K562 (cell line): ENCODE data around the gene TJP2. TPM values are rescaled to one million over a fixed set of nuclear protein-coding genes. Genes with fewer than 3 reads are reported as not detected.

Source experiments
- ATAC-seq: fragments of 200-7000 bp; cut with Tn5 transposase; 3 replicates; pipeline ENCODE4 v1.9.1; 2020; ENCODE audit warnings: moderate library complexity
- BruUV-seq: library from RNA; stranded (reverse); fragments of 400-500 nt; replicated peaks from 2 replicates; lab custom pipeline; 2021; lab: Mats Ljungman, UMichigan
- CTCF ChIA-PET: fragments of 300-600 bp; formaldehyde crosslinking; extraction: SDS; loops from one replicate; lab custom pipeline; 2021; ENCODE audit warnings: low intra/inter-chr PET ratio; lab: Yijun Ruan, JAX
- POLR2A ChIA-PET: fragments of 300-600, 350-650 bp; sonication (Branson Sonifier 250); formaldehyde crosslinking; extraction: SDS; loops from one replicate; lab custom pipeline; 2021; ENCODE audit warnings: antibody characterized with exemption, inconsistent platforms; lab: Yijun Ruan, JAX
- DNase-seq, 4 experiments: peaks; one replicate each; pipeline versions ENCODE4 v3.0.0 to v3.0.0-alpha.2; 2011 to 2018; ENCODE audit warnings: low spot score in 3 of 4, mixed read lengths in 3 of 4; ENCODE audit errors: extremely low read depth in 1 of 4
- FAIRE-seq: peaks from 2 replicates; lab custom pipeline; 2011; peaks lifted over from hg19 to GRCh38; lab: Jason Lieb, UNC
- H2AFZ ChIP-seq: 2 replicates; pipeline ENCODE4 v1.6.0; 2011; ENCODE audit warnings: low read depth, low read length, control low read depth, inconsistent platforms
- H3K27ac ChIP-seq: fragments of 200-600 bp; 3 replicates; pipeline ENCODE4 v1.8.0; 2011; ENCODE audit warnings: low read depth, mild to moderate bottlenecking, control low read depth, inconsistent platforms, low read length, moderate library complexity, mixed read lengths; ENCODE audit errors: extremely low read depth
- H3K27me3 ChIP-seq, 2 experiments: fragments of 300-600 bp in 1 of 2; 2 replicates in 1 of 2; 3 replicates in 1 of 2; pipeline versions ENCODE4 v1.6.0 to v1.8.0; 2011; ENCODE audit warnings: inconsistent platforms in 2 of 2, low read length in 2 of 2, mild to moderate bottlenecking in 1 of 2, mixed read lengths in 1 of 2, moderate library complexity in 1 of 2; ENCODE audit not compliant: control insufficient read depth in 2 of 2, insufficient read depth in 2 of 2
- H3K36me3 ChIP-seq: fragments of 300-600 bp; 3 replicates; pipeline ENCODE4 v1.8.0; 2011; ENCODE audit warnings: mild to moderate bottlenecking, low read length, inconsistent platforms; ENCODE audit not compliant: control insufficient read depth, insufficient read depth
- H3K4me1 ChIP-seq, 2 experiments: fragments of 200-600 bp in 1 of 2; replicated peaks in 1 of 2; 2 replicates in 1 of 2; 3 replicates in 1 of 2; pipeline versions ENCODE4 v1.5.1 to v1.8.0; 2011; ENCODE audit warnings: inconsistent platforms in 2 of 2, low read length in 2 of 2, mild to moderate bottlenecking in 1 of 2, mixed read lengths in 1 of 2, moderate library complexity in 1 of 2; ENCODE audit not compliant: control insufficient read depth in 2 of 2, insufficient read depth in 2 of 2
- H3K4me2 ChIP-seq: 2 replicates; pipeline ENCODE4 v1.6.1; 2011; ENCODE audit warnings: low read length, control low read depth, inconsistent platforms, mixed read lengths; ENCODE audit not compliant: insufficient read depth
- H3K4me3 ChIP-seq: fragments of 200-600 bp; sonication (generic), shearing (Covaris generic); 2 replicates; pipeline ENCODE4 v1.5.1; 2016; ENCODE audit warnings: control low read depth, inconsistent platforms
- H3K79me2 ChIP-seq: fragments of 200-600 bp; 3 replicates; pipeline ENCODE4 v1.8.0; 2011; ENCODE audit warnings: low read length, inconsistent platforms; ENCODE audit not compliant: control insufficient read depth, insufficient read depth
- H3K9ac ChIP-seq, 2 experiments: 2 replicates each; pipeline versions ENCODE4 v1.6.0 to v1.6.1; 2011; ENCODE audit warnings: low read depth in 2 of 2, low read length in 2 of 2, control low read depth in 1 of 2, inconsistent platforms in 1 of 2, mild to moderate bottlenecking in 1 of 2, mixed read lengths in 1 of 2; ENCODE audit not compliant: insufficient read depth in 1 of 2
- H3K9me1 ChIP-seq: one replicate; pipeline ENCODE4 v1.6.0; 2011; ENCODE audit warnings: inconsistent platforms, mild to moderate bottlenecking, low read length, moderate library complexity; ENCODE audit not compliant: control insufficient read depth, insufficient read depth
- H3K9me3 ChIP-seq: replicated peaks from 2 replicates; pipeline ENCODE4 v1.5.1; 2011; ENCODE audit warnings: low read depth, low read length, inconsistent platforms; ENCODE audit not compliant: control insufficient read depth, insufficient read depth
- H4K20me1 ChIP-seq: replicated peaks from 2 replicates; pipeline ENCODE4 v1.6.1; 2011; ENCODE audit warnings: low read length, inconsistent platforms, mixed read lengths; ENCODE audit not compliant: control insufficient read depth, insufficient read depth
- ETV5 ChIP-seq: sonication (generic); formaldehyde crosslinking; IDR thresholded peaks from 2 replicates; pipeline ENCODE4 v1.4.0; 2020; ENCODE audit warnings: low read depth, mild to moderate bottlenecking, missing genetic modification reagents
- PTBP1 ChIP-seq: fragments of 200-400 bp; formaldehyde crosslinking; IDR thresholded peaks from 2 replicates; pipeline ENCODE4 v1.6.1; 2017; ENCODE audit warnings: low read depth, low read length
- XRCC3 ChIP-seq: fragments of 450-650 bp; IDR thresholded peaks from 2 replicates; pipeline ENCODE4 v1.6.1; 2017; ENCODE audit warnings: mild to moderate bottlenecking, moderate library complexity
- ZBTB1 ChIP-seq: sonication (generic); formaldehyde crosslinking; IDR thresholded peaks from 2 replicates; pipeline ENCODE4 v1.8.1; 2023; ENCODE audit warnings: missing genetic modification reagents, low read depth, mild to moderate bottlenecking, borderline replicate concordance
- ZNF717 ChIP-seq: fragments of 250-450 bp; sonication (Bioruptor Pico); IDR thresholded peaks from 2 replicates; pipeline ENCODE4 v1.5.0; 2021
- ZNF780A ChIP-seq: fragments of 250-450 bp; sonication (Bioruptor Pico); IDR thresholded peaks from 2 replicates; pipeline ENCODE4 v1.5.0; 2021; ENCODE audit warnings: mild to moderate bottlenecking
- WGBS: fragments of 100-300 bp; shearing (Covaris generic); methylation state at CpG from one replicate; pipeline ENCODE4 v1.1.6; 2016; ENCODE audit warnings: low coverage, mixed read lengths; ENCODE audit not compliant: insufficient coverage; ENCODE audit errors: missing lambda C conversion rate; 5-methylcytosine and 5-hydroxymethylcytosine counted together
- in situ Hi-C: fragments of 300-500 bp; cut with MboI; formaldehyde crosslinking; loops from 4 replicates; pipeline ENCODE4 v1.15.0; 2018; ENCODE audit warnings: inconsistent platforms, mixed read lengths
- intact Hi-C: fragments of 100-400 bp; cut with micrococcal nuclease; formaldehyde crosslinking; loops from 2 replicates; pipeline ENCODE4 v1.14.2; 2022
- polyA plus RNA-seq, 8 experiments: library from polyadenylated mRNA; depleted of rRNA in 4 of 8; stranded (reverse) in 5 of 8; unstranded in 3 of 8; fragments of >200 nt; fragmentation: Nextera tagmentation in 2 of 8; fragmentation: Illumina TruSeq in 1 of 8; extraction: Ambion mirVana in 2 of 8; extraction: Trizol in 1 of 8; gene quantifications; 2 replicates each; pipeline versions ENCODE4 v1.2.1 to v1.2.3, GENCODE V29; 2011 to 2014; ENCODE audit warnings: inconsistent platforms in 1 of 8, missing spikeins in 1 of 8
- total RNA-seq, 7 experiments: library from RNA; depleted of rRNA in 6 of 7; stranded (reverse); fragments of >200 nt in 6 of 7; fragmentation: Illumina TruSeq in 2 of 7; extraction: Trizol in 2 of 7; gene quantifications; 2 replicates each; pipeline versions ENCODE4 v1.2.1 to v1.2.3, GENCODE V29; 2011 to 2021; ENCODE audit warnings: low replicate concordance in 1 of 7
- TF ChIP-seq, protein P1 (sequence below): fragments of 200-600 bp; sonication (generic); IDR thresholded peaks from one replicate; pipeline ENCODE4 v1.6.1; 2012; ENCODE audit warnings: mild to moderate bottlenecking, low read depth, low read length, inconsistent platforms
- TF ChIP-seq, protein P2 (sequence below): fragments of 150-350 bp; conservative IDR thresholded peaks from 2 replicates; pipeline ENCODE4 v1.6.1; 2014; ENCODE audit warnings: low read length

The TJP2 gene
- total and polyA plus RNA-seq, 9 of the 15 experiments (the other 6 are each of a cell fraction or from before 2014, with no cell fraction given) = 4.0 to 24.1 (median 16.8) TPM

GRCh38 chr9:69279084-69279731 lies 105.1 kb downstream of the TJP2 start:
- no peak for FAIRE-seq
- no peak for TF ChIP-seq ETV5 (CRISPR knock-in tag)
- no peak for TF ChIP-seq ZBTB1
- TF ChIP-seq, protein P1, sequence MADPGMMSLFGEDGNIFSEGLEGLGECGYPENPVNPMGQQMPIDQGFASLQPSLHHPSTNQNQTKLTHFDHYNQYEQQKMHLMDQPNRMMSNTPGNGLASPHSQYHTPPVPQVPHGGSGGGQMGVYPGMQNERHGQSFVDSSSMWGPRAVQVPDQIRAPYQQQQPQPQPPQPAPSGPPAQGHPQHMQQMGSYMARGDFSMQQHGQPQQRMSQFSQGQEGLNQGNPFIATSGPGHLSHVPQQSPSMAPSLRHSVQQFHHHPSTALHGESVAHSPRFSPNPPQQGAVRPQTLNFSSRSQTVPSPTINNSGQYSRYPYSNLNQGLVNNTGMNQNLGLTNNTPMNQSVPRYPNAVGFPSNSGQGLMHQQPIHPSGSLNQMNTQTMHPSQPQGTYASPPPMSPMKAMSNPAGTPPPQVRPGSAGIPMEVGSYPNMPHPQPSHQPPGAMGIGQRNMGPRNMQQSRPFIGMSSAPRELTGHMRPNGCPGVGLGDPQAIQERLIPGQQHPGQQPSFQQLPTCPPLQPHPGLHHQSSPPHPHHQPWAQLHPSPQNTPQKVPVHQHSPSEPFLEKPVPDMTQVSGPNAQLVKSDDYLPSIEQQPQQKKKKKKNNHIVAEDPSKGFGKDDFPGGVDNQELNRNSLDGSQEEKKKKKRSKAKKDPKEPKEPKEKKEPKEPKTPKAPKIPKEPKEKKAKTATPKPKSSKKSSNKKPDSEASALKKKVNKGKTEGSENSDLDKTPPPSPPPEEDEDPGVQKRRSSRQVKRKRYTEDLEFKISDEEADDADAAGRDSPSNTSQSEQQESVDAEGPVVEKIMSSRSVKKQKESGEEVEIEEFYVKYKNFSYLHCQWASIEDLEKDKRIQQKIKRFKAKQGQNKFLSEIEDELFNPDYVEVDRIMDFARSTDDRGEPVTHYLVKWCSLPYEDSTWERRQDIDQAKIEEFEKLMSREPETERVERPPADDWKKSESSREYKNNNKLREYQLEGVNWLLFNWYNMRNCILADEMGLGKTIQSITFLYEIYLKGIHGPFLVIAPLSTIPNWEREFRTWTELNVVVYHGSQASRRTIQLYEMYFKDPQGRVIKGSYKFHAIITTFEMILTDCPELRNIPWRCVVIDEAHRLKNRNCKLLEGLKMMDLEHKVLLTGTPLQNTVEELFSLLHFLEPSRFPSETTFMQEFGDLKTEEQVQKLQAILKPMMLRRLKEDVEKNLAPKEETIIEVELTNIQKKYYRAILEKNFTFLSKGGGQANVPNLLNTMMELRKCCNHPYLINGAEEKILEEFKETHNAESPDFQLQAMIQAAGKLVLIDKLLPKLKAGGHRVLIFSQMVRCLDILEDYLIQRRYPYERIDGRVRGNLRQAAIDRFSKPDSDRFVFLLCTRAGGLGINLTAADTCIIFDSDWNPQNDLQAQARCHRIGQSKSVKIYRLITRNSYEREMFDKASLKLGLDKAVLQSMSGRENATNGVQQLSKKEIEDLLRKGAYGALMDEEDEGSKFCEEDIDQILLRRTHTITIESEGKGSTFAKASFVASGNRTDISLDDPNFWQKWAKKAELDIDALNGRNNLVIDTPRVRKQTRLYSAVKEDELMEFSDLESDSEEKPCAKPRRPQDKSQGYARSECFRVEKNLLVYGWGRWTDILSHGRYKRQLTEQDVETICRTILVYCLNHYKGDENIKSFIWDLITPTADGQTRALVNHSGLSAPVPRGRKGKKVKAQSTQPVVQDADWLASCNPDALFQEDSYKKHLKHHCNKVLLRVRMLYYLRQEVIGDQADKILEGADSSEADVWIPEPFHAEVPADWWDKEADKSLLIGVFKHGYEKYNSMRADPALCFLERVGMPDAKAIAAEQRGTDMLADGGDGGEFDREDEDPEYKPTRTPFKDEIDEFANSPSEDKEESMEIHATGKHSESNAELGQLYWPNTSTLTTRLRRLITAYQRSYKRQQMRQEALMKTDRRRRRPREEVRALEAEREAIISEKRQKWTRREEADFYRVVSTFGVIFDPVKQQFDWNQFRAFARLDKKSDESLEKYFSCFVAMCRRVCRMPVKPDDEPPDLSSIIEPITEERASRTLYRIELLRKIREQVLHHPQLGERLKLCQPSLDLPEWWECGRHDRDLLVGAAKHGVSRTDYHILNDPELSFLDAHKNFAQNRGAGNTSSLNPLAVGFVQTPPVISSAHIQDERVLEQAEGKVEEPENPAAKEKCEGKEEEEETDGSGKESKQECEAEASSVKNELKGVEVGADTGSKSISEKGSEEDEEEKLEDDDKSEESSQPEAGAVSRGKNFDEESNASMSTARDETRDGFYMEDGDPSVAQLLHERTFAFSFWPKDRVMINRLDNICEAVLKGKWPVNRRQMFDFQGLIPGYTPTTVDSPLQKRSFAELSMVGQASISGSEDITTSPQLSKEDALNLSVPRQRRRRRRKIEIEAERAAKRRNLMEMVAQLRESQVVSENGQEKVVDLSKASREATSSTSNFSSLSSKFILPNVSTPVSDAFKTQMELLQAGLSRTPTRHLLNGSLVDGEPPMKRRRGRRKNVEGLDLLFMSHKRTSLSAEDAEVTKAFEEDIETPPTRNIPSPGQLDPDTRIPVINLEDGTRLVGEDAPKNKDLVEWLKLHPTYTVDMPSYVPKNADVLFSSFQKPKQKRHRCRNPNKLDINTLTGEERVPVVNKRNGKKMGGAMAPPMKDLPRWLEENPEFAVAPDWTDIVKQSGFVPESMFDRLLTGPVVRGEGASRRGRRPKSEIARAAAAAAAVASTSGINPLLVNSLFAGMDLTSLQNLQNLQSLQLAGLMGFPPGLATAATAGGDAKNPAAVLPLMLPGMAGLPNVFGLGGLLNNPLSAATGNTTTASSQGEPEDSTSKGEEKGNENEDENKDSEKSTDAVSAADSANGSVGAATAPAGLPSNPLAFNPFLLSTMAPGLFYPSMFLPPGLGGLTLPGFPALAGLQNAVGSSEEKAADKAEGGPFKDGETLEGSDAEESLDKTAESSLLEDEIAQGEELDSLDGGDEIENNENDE = no peak
- TF ChIP-seq ZNF717 (CRISPR knock-in tag) = no peak
- TF ChIP-seq, protein P2, sequence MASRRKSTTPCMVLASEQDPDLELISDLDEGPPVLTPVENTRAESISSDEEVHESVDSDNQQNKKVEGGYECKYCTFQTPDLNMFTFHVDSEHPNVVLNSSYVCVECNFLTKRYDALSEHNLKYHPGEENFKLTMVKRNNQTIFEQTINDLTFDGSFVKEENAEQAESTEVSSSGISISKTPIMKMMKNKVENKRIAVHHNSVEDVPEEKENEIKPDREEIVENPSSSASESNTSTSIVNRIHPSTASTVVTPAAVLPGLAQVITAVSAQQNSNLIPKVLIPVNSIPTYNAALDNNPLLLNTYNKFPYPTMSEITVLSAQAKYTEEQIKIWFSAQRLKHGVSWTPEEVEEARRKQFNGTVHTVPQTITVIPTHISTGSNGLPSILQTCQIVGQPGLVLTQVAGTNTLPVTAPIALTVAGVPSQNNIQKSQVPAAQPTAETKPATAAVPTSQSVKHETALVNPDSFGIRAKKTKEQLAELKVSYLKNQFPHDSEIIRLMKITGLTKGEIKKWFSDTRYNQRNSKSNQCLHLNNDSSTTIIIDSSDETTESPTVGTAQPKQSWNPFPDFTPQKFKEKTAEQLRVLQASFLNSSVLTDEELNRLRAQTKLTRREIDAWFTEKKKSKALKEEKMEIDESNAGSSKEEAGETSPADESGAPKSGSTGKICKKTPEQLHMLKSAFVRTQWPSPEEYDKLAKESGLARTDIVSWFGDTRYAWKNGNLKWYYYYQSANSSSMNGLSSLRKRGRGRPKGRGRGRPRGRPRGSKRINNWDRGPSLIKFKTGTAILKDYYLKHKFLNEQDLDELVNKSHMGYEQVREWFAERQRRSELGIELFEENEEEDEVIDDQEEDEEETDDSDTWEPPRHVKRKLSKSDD = no peak
- no peak for TF ChIP-seq PTBP1
- no peak for TF ChIP-seq ZNF780A
- no peak for TF ChIP-seq XRCC3

More at GRCh38 chr9:69279084-69279731, 105.1 kb downstream of the TJP2 start:
- no peak overlapping the region for H2AFZ ChIP-seq
- no peaks in the 10 kb centered on the region for H3K79me2 ChIP-seq
- no peak overlapping the region for H3K4me2 ChIP-seq
- CTCF ChIA-PET = no interaction called here
- no peaks in the 10 kb centered on the region for H3K9me3 ChIP-seq
- H3K9me1 ChIP-seq = no peaks in the 10 kb centered on the region
- no peaks in the 10 kb centered on the region for H3K36me3 ChIP-seq
- DNase-seq (no peak), ATAC-seq (no peak)
- 17% methylated on average over 5 of the region's 5 CpGs for WGBS
- in situ Hi-C loops = no loop called here
- no peak overlapping the region for H3K9ac ChIP-seq
- no peaks in the 10 kb centered on the region for H4K20me1 ChIP-seq
- no peaks in the 10 kb centered on the region; a peak in 2 of 5 replicates for H3K27me3 ChIP-seq
- no peak overlapping the region for H3K27ac ChIP-seq
- no peak overlapping the region for H3K4me3 ChIP-seq
- no peaks in the 10 kb centered on the region for H3K4me1 ChIP-seq
- no TSS peak for BruUV-seq
- intact Hi-C loops = no loop called here
- POLR2A ChIA-PET = no interaction called here
